Transverse colon (tissue), 4 donors: Measurements from ENCODE around the gene MPL. TPM values are rescaled to one million over a fixed set of nuclear protein-coding genes. Genes with fewer than 3 reads are reported as not detected.

Experiments
- DNase-seq: peaks from one replicate; pipeline ENCODE4 v3.0.0-alpha.2; 2019
- H3K27ac ChIP-seq, 4 donors: fragments of 200-600 bp; sonication (generic); 2 replicates each; pipeline ENCODE4 v1.5.1; 2016 to 2018; ENCODE audit warnings: inconsistent platforms in 4 of 4
- H3K27me3 ChIP-seq: fragments of 200-600 bp; sonication (generic); 2 replicates; pipeline ENCODE4 v1.5.1; 2017; ENCODE audit warnings: inconsistent platforms
- H3K36me3 ChIP-seq, 4 donors: fragments of 200-600 bp; sonication (generic); 2 replicates each; pipeline ENCODE4 v1.5.1; 2017 to 2019; ENCODE audit warnings: inconsistent platforms in 4 of 4
- H3K4me1 ChIP-seq, 4 donors: fragments of 200-600 bp; sonication (generic); 2 replicates each; pipeline ENCODE4 v1.5.1; 2017 to 2020; ENCODE audit warnings: inconsistent platforms in 4 of 4
- H3K4me3 ChIP-seq, 4 donors: fragments of 200-600 bp; sonication (generic); 1 replicate in 1 of 4; 2 replicates in 3 of 4; pipeline versions ENCODE4 v1.5.1 to v1.6.1; 2017 to 2019; ENCODE audit warnings: inconsistent platforms in 4 of 4
- H3K9me3 ChIP-seq, 2 donors: fragments of 200-600 bp; sonication (generic); 2 replicates each; pipeline ENCODE4 v1.5.1; 2017 to 2019; ENCODE audit warnings: inconsistent platforms in 2 of 2
- EP300 ChIP-seq: sonication (generic); formaldehyde crosslinking; IDR thresholded peaks from one replicate; pipeline ENCODE4 v1.6.1; 2017; ENCODE audit warnings: antibody characterized with exemption, low read depth
- POLR2A ChIP-seq: fragments of 450-650 bp; IDR thresholded peaks from one replicate; pipeline ENCODE4 v1.6.1; 2016; ENCODE audit warnings: antibody characterized with exemption, mild to moderate bottlenecking, moderate library complexity
- POLR2AphosphoS5 ChIP-seq, 3 donors: sonication (generic); formaldehyde crosslinking; IDR thresholded peaks; one replicate each; pipeline ENCODE4 v1.6.1; 2016; ENCODE audit warnings: antibody characterized with exemption in 3 of 3
- WGBS, 2 donors: methylation state at CpG; one replicate each; pipeline ENCODE4 v1.1.5; 2018; ENCODE audit warnings: low coverage in 1 of 2; 5-methylcytosine and 5-hydroxymethylcytosine counted together
- in situ Hi-C, 4 donors: fragments of 200-750 bp; cut with MboI; loops; one replicate each; pipeline versions ENCODE4 v1.15.0 to v1.15.1; 2017; ENCODE audit warnings: low sequenced_read_pairs in 3 of 4, low pct_ligation_motif_present in 1 of 4, low pct_unique_long_range_greater_than_20kb in 1 of 4
- intact Hi-C: fragments of 100-400 bp; cut with DNase I; formaldehyde crosslinking; loops from one replicate; pipeline ENCODE4 v1.15.1; 2023; ENCODE audit warnings: low total_unique reads
- total RNA-seq, 4 donors: library from RNA; depleted of rRNA; stranded (reverse); fragments of >200 nt; gene quantifications; one replicate each; pipeline ENCODE4 v1.1.0, GENCODE V29; 2016
- TF ChIP-seq, protein P1 (sequence below), 5 experiments: fragments of 200-600 bp in 3 of 5; fragments of 450-650 bp in 2 of 5; sonication (generic) in 3 of 5; IDR thresholded peaks; 1 replicate in 2 of 5; 2 replicates in 3 of 5; pipeline ENCODE4 v1.5.1; 2016 to 2017; ENCODE audit warnings: antibody characterized with exemption in 5 of 5, inconsistent platforms in 3 of 5, mild to moderate bottlenecking in 2 of 5, moderate library complexity in 1 of 5

Gene MPL
- total RNA-seq, 4 donors from 2014 or later: 0.32 TPM; not detected in 3

DNA sequence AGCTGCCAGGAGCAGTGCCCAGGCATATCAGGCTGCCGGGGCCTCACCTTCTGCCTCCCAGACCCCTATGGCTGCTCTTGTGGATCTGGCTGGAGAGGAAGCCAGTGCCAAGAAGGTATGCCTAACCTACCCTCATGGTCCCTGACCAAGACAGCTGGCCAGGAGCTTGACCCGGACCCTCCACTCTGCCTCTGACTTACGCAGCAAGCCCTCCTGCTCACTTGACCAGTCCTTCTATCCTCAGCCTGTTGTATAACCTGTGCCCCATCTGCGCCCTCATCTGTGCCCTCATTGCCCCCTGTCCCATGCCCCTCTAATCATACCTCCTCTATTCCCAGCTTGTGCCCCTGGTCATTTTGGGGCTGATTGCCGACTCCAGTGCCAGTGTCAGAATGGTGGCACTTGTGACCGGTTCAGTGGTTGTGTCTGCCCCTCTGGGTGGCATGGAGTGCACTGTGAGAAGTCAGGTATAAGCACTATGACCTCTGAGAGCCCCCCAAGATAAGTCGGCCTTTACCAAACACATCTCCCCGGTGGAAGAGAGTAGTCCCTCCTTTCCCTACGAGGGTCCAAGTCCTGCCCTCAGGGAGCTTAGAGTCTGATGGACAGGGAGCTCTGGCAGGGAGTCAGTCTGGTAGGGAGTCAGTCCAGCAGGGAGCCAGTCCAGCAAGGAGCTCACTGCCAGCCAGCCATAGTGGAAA lies 30.0 kb upstream of the MPL start:
- in situ Hi-C loops: no loop called here
- Histone ChIP-seq H3K9me3 (no peaks in the 10 kb centered on the region), H3K36me3 (no peaks in the 10 kb centered on the region), H3K27me3 (no peaks in the 10 kb centered on the region), H3K4me3 (no peak overlapping the region), H3K27ac (no peak overlapping the region), H3K4me1 (peaks cover 9 to 26% (median 15%) of the 10 kb centered on the region in 4 donors)
- intact Hi-C loops: no loop called here
- WGBS, 2 donors: 88 to 95% methylated on average over 3 to 9 of the region's 9 CpGs
- TF ChIP-seq EP300 (no peak), POLR2A (no peak), POLR2AphosphoS5 (IDR thresholded peaks at IDR 0.05) (no peak)
- TF ChIP-seq, protein P1, sequence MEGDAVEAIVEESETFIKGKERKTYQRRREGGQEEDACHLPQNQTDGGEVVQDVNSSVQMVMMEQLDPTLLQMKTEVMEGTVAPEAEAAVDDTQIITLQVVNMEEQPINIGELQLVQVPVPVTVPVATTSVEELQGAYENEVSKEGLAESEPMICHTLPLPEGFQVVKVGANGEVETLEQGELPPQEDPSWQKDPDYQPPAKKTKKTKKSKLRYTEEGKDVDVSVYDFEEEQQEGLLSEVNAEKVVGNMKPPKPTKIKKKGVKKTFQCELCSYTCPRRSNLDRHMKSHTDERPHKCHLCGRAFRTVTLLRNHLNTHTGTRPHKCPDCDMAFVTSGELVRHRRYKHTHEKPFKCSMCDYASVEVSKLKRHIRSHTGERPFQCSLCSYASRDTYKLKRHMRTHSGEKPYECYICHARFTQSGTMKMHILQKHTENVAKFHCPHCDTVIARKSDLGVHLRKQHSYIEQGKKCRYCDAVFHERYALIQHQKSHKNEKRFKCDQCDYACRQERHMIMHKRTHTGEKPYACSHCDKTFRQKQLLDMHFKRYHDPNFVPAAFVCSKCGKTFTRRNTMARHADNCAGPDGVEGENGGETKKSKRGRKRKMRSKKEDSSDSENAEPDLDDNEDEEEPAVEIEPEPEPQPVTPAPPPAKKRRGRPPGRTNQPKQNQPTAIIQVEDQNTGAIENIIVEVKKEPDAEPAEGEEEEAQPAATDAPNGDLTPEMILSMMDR (IDR thresholded peaks at IDR 0.05): no peak
- no peak for DNase-seq

DNA sequence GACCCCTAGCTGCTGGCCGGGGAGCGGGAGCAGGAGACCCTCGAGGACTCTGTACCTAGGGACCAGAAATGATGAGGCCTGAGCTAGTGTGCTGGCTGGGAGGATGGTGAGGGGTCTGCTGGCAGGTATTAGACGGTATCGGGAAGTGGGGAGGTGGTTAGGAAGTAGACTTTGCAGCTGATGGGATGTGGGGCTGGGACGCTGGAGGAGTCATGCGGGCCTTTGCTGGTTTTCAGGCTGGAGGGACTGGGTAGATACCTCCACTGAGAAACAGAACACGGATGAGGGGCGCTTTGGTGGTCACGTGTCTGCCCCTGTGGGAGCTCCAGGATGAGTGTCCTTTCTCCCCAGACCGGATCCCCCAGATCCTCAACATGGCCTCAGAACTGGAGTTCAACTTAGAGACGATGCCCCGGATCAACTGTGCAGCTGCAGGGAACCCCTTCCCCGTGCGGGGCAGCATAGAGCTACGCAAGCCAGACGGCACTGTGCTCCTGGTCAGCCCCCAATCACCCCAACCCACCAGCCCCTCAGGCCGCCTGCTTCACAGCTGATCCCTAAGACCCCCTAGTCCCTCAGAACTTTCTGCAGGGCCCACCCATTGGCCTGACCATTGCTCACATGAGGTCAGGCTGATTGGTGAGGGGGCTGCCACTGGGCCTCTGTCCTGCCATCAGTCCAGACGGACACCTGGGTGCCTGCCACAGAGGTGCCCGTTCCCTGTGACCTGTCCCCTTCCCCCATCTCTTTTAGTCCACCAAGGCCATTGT lies 28.8 kb upstream of the MPL start:
- H3K4me1 ChIP-seq: peaks cover 3 to 24% (median 10%) of the 10 kb centered on the region in 4 donors
- H3K27ac ChIP-seq: no peak overlapping the region
- WGBS, 2 donors: 92 to 93% methylated on average over 5 to 20 of the region's 20 CpGs
- H3K36me3 ChIP-seq: no peaks in the 10 kb centered on the region
- intact Hi-C loops (no loop called here), in situ Hi-C loops (no loop called here)
- no peak for DNase-seq
- no peak overlapping the region for H3K4me3 ChIP-seq
- H3K9me3 ChIP-seq: no peaks in the 10 kb centered on the region
- TF ChIP-seq EP300 (no peak), POLR2A (no peak), POLR2AphosphoS5 (IDR thresholded peaks at IDR 0.05) (no peak)
- TF ChIP-seq, protein P1 (IDR thresholded peaks at IDR 0.05): no peak
- no peaks in the 10 kb centered on the region for H3K27me3 ChIP-seq

DNA sequence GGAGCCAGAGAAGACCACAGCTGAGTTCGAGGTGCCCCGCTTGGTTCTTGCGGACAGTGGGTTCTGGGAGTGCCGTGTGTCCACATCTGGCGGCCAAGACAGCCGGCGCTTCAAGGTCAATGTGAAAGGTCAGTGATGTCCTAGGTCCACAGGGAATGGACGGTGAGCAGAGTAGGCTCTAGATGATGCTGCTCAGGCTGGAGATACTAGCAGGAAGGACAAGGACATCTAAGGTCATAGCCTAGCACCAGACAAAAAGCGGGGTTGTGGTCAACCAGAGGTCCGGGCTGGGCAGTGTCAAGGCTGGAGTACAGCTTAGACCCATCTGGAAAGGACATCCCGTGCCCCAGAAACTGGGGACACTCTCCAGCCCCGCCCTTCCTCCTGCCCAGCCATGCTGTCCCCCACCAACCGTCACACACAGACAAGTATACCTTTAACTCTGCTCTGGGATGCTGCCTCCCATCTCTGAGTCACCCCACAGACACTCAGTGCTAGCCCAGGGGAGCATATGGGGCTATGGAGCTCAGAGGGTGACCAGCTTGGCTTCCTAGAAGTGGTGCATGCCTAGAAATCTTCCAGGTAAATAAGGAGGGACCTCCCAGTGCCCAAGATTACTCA lies 28.1 kb upstream of the MPL start:
- intact Hi-C loops (no loop called here), in situ Hi-C loops (no loop called here)
- Histone ChIP-seq H3K4me1 (peaks cover 0 to 22% (median 8%) of the 10 kb centered on the region in 4 donors), H3K36me3 (no peaks in the 10 kb centered on the region), H3K27me3 (no peaks in the 10 kb centered on the region), H3K9me3 (no peaks in the 10 kb centered on the region), H3K27ac (no peak overlapping the region), H3K4me3 (no peak overlapping the region)
- DNase-seq: no peak
- TF ChIP-seq, protein P1 (IDR thresholded peaks at IDR 0.05): no peak
- TF ChIP-seq EP300 (no peak), POLR2AphosphoS5 (IDR thresholded peaks at IDR 0.05) (no peak), POLR2A (no peak)
- 80 to 89% methylated on average over 2 to 13 of the region's 13 CpGs for WGBS, 2 donors

DNA sequence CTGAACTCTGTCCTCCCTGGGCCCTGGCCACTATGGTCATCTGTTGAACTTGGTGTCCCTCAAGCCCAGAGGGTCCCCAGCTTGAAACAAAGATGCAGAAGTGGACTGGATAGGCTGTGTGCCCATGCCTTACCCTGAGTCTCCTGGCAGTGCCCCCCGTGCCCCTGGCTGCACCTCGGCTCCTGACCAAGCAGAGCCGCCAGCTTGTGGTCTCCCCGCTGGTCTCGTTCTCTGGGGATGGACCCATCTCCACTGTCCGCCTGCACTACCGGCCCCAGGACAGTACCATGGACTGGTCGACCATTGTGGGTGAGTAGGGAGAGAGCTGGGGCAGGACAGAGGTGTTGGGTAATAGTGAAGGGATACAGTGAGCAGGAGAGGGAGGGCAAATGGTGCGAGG lies 26.1 kb upstream of the MPL start:
- in situ Hi-C loops: no loop called here
- Histone ChIP-seq H3K27me3 (no peaks in the 10 kb centered on the region), H3K4me1 (peaks cover 0 to 13% (median 7%) of the 10 kb centered on the region in 4 donors), H3K4me3 (no peak overlapping the region), H3K9me3 (no peaks in the 10 kb centered on the region), H3K27ac (no peak overlapping the region), H3K36me3 (no peaks in the 10 kb centered on the region)
- no peak for TF ChIP-seq POLR2A
- no peak for TF ChIP-seq POLR2AphosphoS5 (IDR thresholded peaks at IDR 0.05)
- TF ChIP-seq, protein P1 (IDR thresholded peaks at IDR 0.05): no peak
- no peak for TF ChIP-seq EP300
- no peak for DNase-seq
- WGBS, 2 donors: 88% methylated on average over 5 to 9 of the region's 9 CpGs
- intact Hi-C loops: no loop called here
